DMS 273 (cell line): ENCODE results near the gene CLASRP.

Source experiments
- DNase-seq: peaks from one replicate; lab custom pipeline; 2025; ENCODE audit not compliant: unreplicated experiment; lab: John Stamatoyannopoulos, UW

CLASRP gene

GRCh38 chr19:45079063-45079910 is 40.4 kb downstream of the CLASRP start, which contains the start of gene GEMIN7:
TSS of gene GEMIN7 (plus strand) at chr19:45079260. CDS start at chr19:45090115, 10,855 bp downstream.
- peak; percentile 94 for DNase-seq

- no peak for DNase-seq
These were observed 41.1 kb downstream of the CLASRP start for GRCh38 chr19:45079911-45080370.

GRCh38 chr19:45082170-45082569 is 43.3 kb downstream of the CLASRP start:
- no peak for DNase-seq

GRCh38 chr19:45086480-45086879 is 47.6 kb downstream of the CLASRP start:
- no peak for DNase-seq

- DNase-seq, result no peak
These were observed 48.7 kb downstream of the CLASRP start for GRCh38 chr19:45087531-45087930.

- no peak for DNase-seq
These were observed 51.2 kb downstream of the CLASRP start for GRCh38 chr19:45090034-45090433.

- DNase-seq, result no peak
These were observed 51.8 kb downstream of the CLASRP start for GRCh38 chr19:45090606-45091005.

GRCh38 chr19:45091031-45091923 is 52.4 kb downstream of the CLASRP start:
- peak; percentile 100 for DNase-seq

- DNase-seq, result peak; percentile 99
These were observed 54.2 kb downstream of the CLASRP start, which contains the start of gene PPP1R37 for GRCh38 chr19:45092747-45093678. TSS of gene PPP1R37 (plus strand) at chr19:45093179. CDS start at chr19:45093326, 147 bp downstream.

GRCh38 chr19:45094137-45094536 is 55.3 kb downstream of the CLASRP start:
- DNase-seq, result no peak

- no peak for DNase-seq
These were observed 55.9 kb downstream of the CLASRP start for GRCh38 chr19:45094707-45095106.

GRCh38 chr19:45095496-45096413 is 56.9 kb downstream of the CLASRP start:
- no peak for DNase-seq

GRCh38 chr19:45096700-45097099 is 57.9 kb downstream of the CLASRP start:
- no peak for DNase-seq

- DNase-seq, result no peak
These were observed 58.6 kb downstream of the CLASRP start for GRCh38 chr19:45097450-45097775.

- peak; percentile 54 for DNase-seq
These were observed 59.1 kb downstream of the CLASRP start for GRCh38 chr19:45097776-45098520.

GRCh38 chr19:45098521-45099466 is 59.9 kb downstream of the CLASRP start:
- DNase-seq, result peak; percentile 79

- DNase-seq, result no peak
These were observed 60.8 kb downstream of the CLASRP start for GRCh38 chr19:45099467-45100191.
